Breast epithelium (tissue), 3 donors: Measurements from ENCODE around the gene RCOR3.

ENCODE experiments used
- CTCF ChIP-seq, 3 donors: fragments of 450-650 bp; IDR thresholded peaks; one replicate each; pipeline ENCODE4 v1.5.1; 2016 to 2017; ENCODE audit warnings: antibody characterized with exemption in 3 of 3, mild to moderate bottlenecking in 3 of 3, moderate library complexity in 3 of 3
- POLR2AphosphoS5 ChIP-seq, 3 donors: sonication (generic); formaldehyde crosslinking; IDR thresholded peaks; one replicate each; pipeline ENCODE4 v1.6.1; 2017; ENCODE audit warnings: antibody characterized with exemption in 3 of 3

- TF ChIP-seq CTCF (IDR thresholded peaks at IDR 0.05): no peak
- TF ChIP-seq POLR2AphosphoS5 (IDR thresholded peaks at IDR 0.05): no peak
Measured at GRCh38 chr1:211309617-211310016, 50.5 kb downstream of the RCOR3 start.
